IMR-90 (cell line): ENCODE data around the gene ALKAL2. TPM values are rescaled to one million over a fixed set of nuclear protein-coding genes. Genes with fewer than 3 reads are reported as not detected.

ENCODE experiments used
- ATAC-seq: fragments of 200-7000 bp; cut with Tn5 transposase; 2 replicates; pipeline ENCODE4 v1.9.1; 2020; ENCODE audit warnings: low read depth, mild to moderate bottlenecking, moderate library complexity
- BruUV-seq: library from RNA; stranded (reverse); fragments of 400-500 nt; replicated peaks from 2 replicates; lab custom pipeline; 2021; lab: Mats Ljungman, UMichigan
- CTCF ChIA-PET: fragments of 300-600 bp; formaldehyde crosslinking; extraction: SDS; loops from one replicate; lab custom pipeline; 2021; ENCODE audit warnings: antibody characterized with exemption; lab: Yijun Ruan, JAX
- POLR2A ChIA-PET: fragments of 300-600 bp; sonication (Branson Sonifier 250); formaldehyde crosslinking; loops from one replicate; lab custom pipeline; 2022; ENCODE audit warnings: antibody characterized with exemption; ENCODE audit not compliant: unreplicated experiment; lab: Charles Lee
- DNase-seq: peaks from one replicate; pipeline ENCODE4 v3.0.0; 2013
- H2AFZ ChIP-seq: replicated peaks from 2 replicates; pipeline ENCODE3; 2013; ENCODE audit warnings: low read length, mild to moderate bottlenecking; ENCODE audit not compliant: poor library complexity
- H2AK5ac ChIP-seq: 2 replicates; pipeline ENCODE4 v1.6.1; 2013; ENCODE audit warnings: low read depth, low read length, inconsistent platforms
- H2AK9ac ChIP-seq: replicated peaks from 2 replicates; pipeline ENCODE3; 2013; ENCODE audit warnings: mild to moderate bottlenecking, low read depth, low read length, moderate library complexity; ENCODE audit not compliant: poor library complexity
- H2BK120ac ChIP-seq: 2 replicates; pipeline ENCODE4 v1.6.1; 2013; ENCODE audit warnings: low read depth, low read length, inconsistent platforms
- H2BK15ac ChIP-seq: 3 replicates; pipeline ENCODE4 v1.6.1; 2013; ENCODE audit warnings: low read depth, low read length, inconsistent platforms
- H2BK20ac ChIP-seq: 2 replicates; pipeline ENCODE4 v1.6.1; 2013; ENCODE audit warnings: low read depth, mild to moderate bottlenecking, inconsistent platforms, low read length, moderate library complexity
- H2BK5ac ChIP-seq: 2 replicates; pipeline ENCODE4 v1.6.1; 2013; ENCODE audit warnings: mild to moderate bottlenecking, low read depth, low read length, inconsistent platforms; ENCODE audit not compliant: poor library complexity, severe bottlenecking
- H3K14ac ChIP-seq: replicated peaks from 2 replicates; pipeline ENCODE4 v1.6.1; 2013; ENCODE audit warnings: low read depth, low read length, inconsistent platforms
- H3K18ac ChIP-seq: 2 replicates; pipeline ENCODE4 v1.6.1; 2013; ENCODE audit warnings: low read depth, low read length, control low read depth
- H3K23ac ChIP-seq: 2 replicates; pipeline ENCODE4 v1.6.1; 2013; ENCODE audit warnings: low read depth, low read length, inconsistent platforms
- H3K27ac ChIP-seq: 2 replicates; pipeline ENCODE4 v1.5.1; 2013; ENCODE audit warnings: mild to moderate bottlenecking, control low read depth, low read length; ENCODE audit not compliant: insufficient read depth
- H3K27me3 ChIP-seq: 2 replicates; pipeline ENCODE4 v1.6.1; 2013; ENCODE audit warnings: low read length; ENCODE audit not compliant: control insufficient read depth, insufficient read depth
- H3K36me3 ChIP-seq: 2 replicates; pipeline ENCODE4 v1.6.1; 2013; ENCODE audit warnings: low read length, mixed read lengths; ENCODE audit not compliant: control insufficient read depth, insufficient read depth
- H3K4ac ChIP-seq: 2 replicates; pipeline ENCODE4 v1.6.1; 2013; ENCODE audit warnings: low read depth, low read length, inconsistent platforms
- H3K4me1 ChIP-seq: 2 replicates; pipeline ENCODE4 v1.6.1; 2013; ENCODE audit warnings: low read length, mixed read lengths; ENCODE audit not compliant: control insufficient read depth, insufficient read depth
- H3K4me2 ChIP-seq: 2 replicates; pipeline ENCODE4 v1.6.1; 2013; ENCODE audit warnings: low read depth, mild to moderate bottlenecking, control low read depth, low read length, moderate library complexity
- H3K4me3 ChIP-seq: 2 replicates; pipeline ENCODE4 v1.5.1; 2013; ENCODE audit warnings: low read depth, mild to moderate bottlenecking, control low read depth, low read length, moderate library complexity; ENCODE audit not compliant: insufficient read depth
- H3K56ac ChIP-seq: 2 replicates; pipeline ENCODE4 v1.6.1; 2013; ENCODE audit warnings: low read length, inconsistent platforms; ENCODE audit not compliant: insufficient read depth; ENCODE audit errors: extremely low read depth
- H3K79me1 ChIP-seq, 2 experiments: 2 replicates each; pipeline ENCODE4 v1.6.1; 2013; ENCODE audit warnings: low read length in 2 of 2, inconsistent platforms in 1 of 2, low read depth in 1 of 2
- H3K9ac ChIP-seq: 2 replicates; pipeline ENCODE4 v1.6.1; 2013; ENCODE audit warnings: low read depth, low read length, control low read depth
- H3K9me1 ChIP-seq: 2 replicates; pipeline ENCODE4 v1.6.1; 2013; ENCODE audit warnings: low read length, inconsistent platforms; ENCODE audit not compliant: insufficient read depth
- H3K9me3 ChIP-seq: 2 replicates; pipeline ENCODE4 v1.6.1; 2013; ENCODE audit warnings: low read length; ENCODE audit not compliant: control insufficient read depth, insufficient read depth
- H4K20me1 ChIP-seq: 2 replicates; pipeline ENCODE4 v1.6.1; 2013; ENCODE audit warnings: low read length, inconsistent platforms; ENCODE audit not compliant: insufficient read depth
- H4K5ac ChIP-seq: 2 replicates; pipeline ENCODE4 v1.6.1; 2013; ENCODE audit warnings: mild to moderate bottlenecking, low read depth, low read length, control low read depth
- H4K8ac ChIP-seq, 2 experiments: 2 replicates each; pipeline ENCODE4 v1.6.1; 2013; ENCODE audit warnings: low read depth in 2 of 2, low read length in 2 of 2, control low read depth in 1 of 2, inconsistent platforms in 1 of 2
- H4K91ac ChIP-seq: 2 replicates; pipeline ENCODE4 v1.6.1; 2013; ENCODE audit warnings: low read depth, low read length, inconsistent platforms; ENCODE audit not compliant: insufficient read depth
- BHLHE40 ChIP-seq: fragments of 150-350 bp; IDR thresholded peaks from 2 replicates; pipeline ENCODE4 v1.6.1; 2016; ENCODE audit warnings: mild to moderate bottlenecking, low read depth, low read length
- CEBPB ChIP-seq: IDR thresholded peaks from 2 replicates; pipeline ENCODE4 v1.6.1; 2012; ENCODE audit warnings: low read depth, low read length, improper control_type of control experiment
- CHD1 ChIP-seq: IDR thresholded peaks from 2 replicates; pipeline ENCODE4 v1.6.1; 2012; ENCODE audit warnings: low read depth, low read length, improper control_type of control experiment
- FOS ChIP-seq: fragments of 150-350 bp; IDR thresholded peaks from 2 replicates; pipeline ENCODE4 v1.6.1; 2016; ENCODE audit warnings: low read depth, low read length
- MAFK ChIP-seq: IDR thresholded peaks from 2 replicates; pipeline ENCODE4 v1.6.1; 2012; ENCODE audit warnings: low read depth, low read length, improper control_type of control experiment
- MAZ ChIP-seq: IDR thresholded peaks from 2 replicates; pipeline ENCODE4 v1.6.1; 2012; ENCODE audit warnings: low read depth, mild to moderate bottlenecking, low read length, improper control_type of control experiment, moderate library complexity, borderline replicate concordance
- MXI1 ChIP-seq: IDR thresholded peaks from 2 replicates; pipeline ENCODE4 v1.6.1; 2012; ENCODE audit warnings: low read depth, mild to moderate bottlenecking, low read length, moderate library complexity, borderline replicate concordance
- NFE2L2 ChIP-seq: fragments of 150-350 bp; IDR thresholded peaks from 2 replicates; pipeline ENCODE4 v1.6.1; 2016; ENCODE audit warnings: low read depth, mild to moderate bottlenecking, low read length
- RAD21 ChIP-seq: IDR thresholded peaks from 2 replicates; pipeline ENCODE4 v1.6.1; 2012; ENCODE audit warnings: low read length, improper control_type of control experiment
- RCOR1 ChIP-seq: IDR thresholded peaks from 2 replicates; pipeline ENCODE4 v1.6.1; 2012; ENCODE audit warnings: mild to moderate bottlenecking, low read length, improper control_type of control experiment; ENCODE audit not compliant: insufficient replicate concordance
- RFX5 ChIP-seq: IDR thresholded peaks from 2 replicates; pipeline ENCODE4 v1.8.0; 2012; ENCODE audit warnings: low read depth, mild to moderate bottlenecking, low read length, moderate library complexity
- SMC3 ChIP-seq: fragments of 150-350 bp; IDR thresholded peaks from 2 replicates; pipeline ENCODE4 v1.6.1; 2016; ENCODE audit warnings: low read depth, mild to moderate bottlenecking, antibody characterized with exemption, low read length, moderate library complexity
- WGBS, 2 experiments: methylation state at CpG; one replicate each; pipeline versions ENCODE4 v1.1.5 to v1.1.7; 2013; ENCODE audit warnings: missing lambda C conversion rate in 2 of 2; ENCODE audit not compliant: insufficient read length in 1 of 2; ENCODE audit errors: extremely low coverage in 2 of 2; 5-methylcytosine and 5-hydroxymethylcytosine counted together
- dilution Hi-C: fragments of 300-500 bp; cut with HindIII; formaldehyde crosslinking; loops from one replicate; pipeline ENCODE4 v1.14.3; 2018; ENCODE audit warnings: low sequenced_read_pairs; ENCODE audit not compliant: unreplicated experiment
- in situ Hi-C: fragments of 300-500 bp; cut with MboI; formaldehyde crosslinking; loops from 3 replicates; pipeline ENCODE4 v1.14.3; 2019; ENCODE audit warnings: low sequenced_read_pairs, inconsistent platforms, mixed read lengths
- intact Hi-C: fragments of 100-400 bp; cut with micrococcal nuclease; formaldehyde crosslinking; loops from 2 replicates; pipeline ENCODE4 v1.10.0; 2022
- polyA plus RNA-seq, 3 experiments: library from polyadenylated mRNA; depleted of rRNA; stranded (reverse); fragments of >200 nt; gene quantifications; 2 replicates each; pipeline ENCODE4 v1.2.3, GENCODE V29; 2012; ENCODE audit warnings: low replicate concordance in 1 of 3
- total RNA-seq: library from RNA; depleted of rRNA; stranded (reverse); fragments of >200 nt; gene quantifications from 2 replicates; pipeline ENCODE4 v1.2.3, GENCODE V29; 2012
- TF ChIP-seq, protein P1 (sequence below): fragments of 150-350 bp; IDR thresholded peaks from 2 replicates; pipeline ENCODE4 v1.6.1; 2016; ENCODE audit warnings: low read depth, mild to moderate bottlenecking, low read length, moderate library complexity, borderline replicate concordance
- TF ChIP-seq, protein P2 (sequence below): fragments of 150-350 bp; IDR thresholded peaks from 2 replicates; pipeline ENCODE4 v1.6.1; 2017; ENCODE audit warnings: mild to moderate bottlenecking, antibody characterized with exemption, low read length, low read depth
- TF ChIP-seq, protein P3 (sequence below): conservative IDR thresholded peaks from 2 replicates; pipeline ENCODE4 v1.5.1; 2012; ENCODE audit warnings: mild to moderate bottlenecking, low read depth, low read length, improper control_type of control experiment

ALKAL2 gene
- total and polyA plus RNA-seq, 2 of the 4 experiments (the other 2 are of a cell fraction) = not detected

DNA sequence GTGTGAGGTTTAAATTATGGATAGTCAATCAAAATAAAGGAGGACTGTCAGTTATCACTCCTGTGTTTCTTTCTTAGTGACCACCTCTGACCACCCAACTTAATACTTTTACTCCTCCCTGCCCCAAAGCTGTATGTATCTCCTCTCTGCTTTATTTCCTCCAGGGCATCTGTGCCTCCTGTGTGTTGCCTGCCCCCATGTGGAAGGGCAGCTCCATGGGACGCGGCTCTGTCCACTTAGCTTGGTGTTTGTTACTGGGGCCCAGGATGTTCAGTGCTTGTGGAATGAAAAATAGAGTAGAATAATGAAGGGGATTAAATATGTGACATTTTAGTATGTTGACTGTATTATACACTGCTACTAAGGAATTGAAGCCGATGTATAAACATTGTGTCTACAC lies 13.4 kb downstream of the ALKAL2 start:
- TF ChIP-seq, protein P1, sequence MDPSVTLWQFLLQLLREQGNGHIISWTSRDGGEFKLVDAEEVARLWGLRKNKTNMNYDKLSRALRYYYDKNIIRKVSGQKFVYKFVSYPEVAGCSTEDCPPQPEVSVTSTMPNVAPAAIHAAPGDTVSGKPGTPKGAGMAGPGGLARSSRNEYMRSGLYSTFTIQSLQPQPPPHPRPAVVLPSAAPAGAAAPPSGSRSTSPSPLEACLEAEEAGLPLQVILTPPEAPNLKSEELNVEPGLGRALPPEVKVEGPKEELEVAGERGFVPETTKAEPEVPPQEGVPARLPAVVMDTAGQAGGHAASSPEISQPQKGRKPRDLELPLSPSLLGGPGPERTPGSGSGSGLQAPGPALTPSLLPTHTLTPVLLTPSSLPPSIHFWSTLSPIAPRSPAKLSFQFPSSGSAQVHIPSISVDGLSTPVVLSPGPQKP = no peak
- no peak for TF ChIP-seq SMC3
- TF ChIP-seq, protein P2, sequence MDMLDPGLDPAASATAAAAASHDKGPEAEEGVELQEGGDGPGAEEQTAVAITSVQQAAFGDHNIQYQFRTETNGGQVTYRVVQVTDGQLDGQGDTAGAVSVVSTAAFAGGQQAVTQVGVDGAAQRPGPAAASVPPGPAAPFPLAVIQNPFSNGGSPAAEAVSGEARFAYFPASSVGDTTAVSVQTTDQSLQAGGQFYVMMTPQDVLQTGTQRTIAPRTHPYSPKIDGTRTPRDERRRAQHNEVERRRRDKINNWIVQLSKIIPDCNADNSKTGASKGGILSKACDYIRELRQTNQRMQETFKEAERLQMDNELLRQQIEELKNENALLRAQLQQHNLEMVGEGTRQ = no peak
- TF ChIP-seq NFE2L2 = no peak
- TF ChIP-seq CHD1 = no peak
- no peak for TF ChIP-seq MXI1
- no peak for TF ChIP-seq RCOR1
- TF ChIP-seq RFX5 = no peak
- TF ChIP-seq, protein P3, sequence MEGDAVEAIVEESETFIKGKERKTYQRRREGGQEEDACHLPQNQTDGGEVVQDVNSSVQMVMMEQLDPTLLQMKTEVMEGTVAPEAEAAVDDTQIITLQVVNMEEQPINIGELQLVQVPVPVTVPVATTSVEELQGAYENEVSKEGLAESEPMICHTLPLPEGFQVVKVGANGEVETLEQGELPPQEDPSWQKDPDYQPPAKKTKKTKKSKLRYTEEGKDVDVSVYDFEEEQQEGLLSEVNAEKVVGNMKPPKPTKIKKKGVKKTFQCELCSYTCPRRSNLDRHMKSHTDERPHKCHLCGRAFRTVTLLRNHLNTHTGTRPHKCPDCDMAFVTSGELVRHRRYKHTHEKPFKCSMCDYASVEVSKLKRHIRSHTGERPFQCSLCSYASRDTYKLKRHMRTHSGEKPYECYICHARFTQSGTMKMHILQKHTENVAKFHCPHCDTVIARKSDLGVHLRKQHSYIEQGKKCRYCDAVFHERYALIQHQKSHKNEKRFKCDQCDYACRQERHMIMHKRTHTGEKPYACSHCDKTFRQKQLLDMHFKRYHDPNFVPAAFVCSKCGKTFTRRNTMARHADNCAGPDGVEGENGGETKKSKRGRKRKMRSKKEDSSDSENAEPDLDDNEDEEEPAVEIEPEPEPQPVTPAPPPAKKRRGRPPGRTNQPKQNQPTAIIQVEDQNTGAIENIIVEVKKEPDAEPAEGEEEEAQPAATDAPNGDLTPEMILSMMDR = no peak
- TF ChIP-seq FOS = no peak
- TF ChIP-seq CEBPB = no peak
- no peak for TF ChIP-seq BHLHE40
- no peak for TF ChIP-seq RAD21
- TF ChIP-seq MAFK = no peak
- no peak for TF ChIP-seq MAZ
- H3K27ac ChIP-seq = no peak overlapping the region
- ATAC-seq (no peak), DNase-seq (no peak)
- BruUV-seq = no TSS peak
- no peak overlapping the region for H2BK15ac ChIP-seq
- intact Hi-C loops (no loop called here), dilution Hi-C loops (no loop called here), in situ Hi-C loops (no loop called here)
- H3K9me1 ChIP-seq = peaks cover 6% of the 10 kb centered on the region
- H2BK20ac ChIP-seq = no peak overlapping the region
- no peak overlapping the region for H3K9ac ChIP-seq
- H4K20me1 ChIP-seq = peaks cover 54% of the 10 kb centered on the region
- H4K5ac ChIP-seq = no peak overlapping the region
- H2AFZ ChIP-seq = no peak overlapping the region
- H3K4me3 ChIP-seq = no peak overlapping the region
- peaks cover 26% of the 10 kb centered on the region for H3K36me3 ChIP-seq
- H2BK5ac ChIP-seq = no peak overlapping the region
- POLR2A ChIA-PET = no interaction called here
- peaks cover 26 to 49% of the 10 kb centered on the region in 2 experiments for H3K79me1 ChIP-seq
- no peak overlapping the region for H2AK9ac ChIP-seq
- no peak overlapping the region for H3K23ac ChIP-seq
- H3K4ac ChIP-seq = no peak overlapping the region
- H2AK5ac ChIP-seq = no peak overlapping the region
- no peaks in the 10 kb centered on the region for H3K27me3 ChIP-seq
- no peak overlapping the region for H3K14ac ChIP-seq
- no peak overlapping the region for H4K91ac ChIP-seq
- CTCF ChIA-PET = interaction anchor here (0.5 to 1.0 kb wide), 3 partner anchors 8 to 13 kb away, joined by 3 read pairs; no protein-coding TSS in a partner anchor
- H3K4me2 ChIP-seq = no peak overlapping the region
- H3K9me3 ChIP-seq = no peaks in the 10 kb centered on the region
- no peak overlapping the region for H3K56ac ChIP-seq
- H2BK120ac ChIP-seq = no peak overlapping the region
- no peaks in the 10 kb centered on the region for H3K4me1 ChIP-seq
- no peak overlapping the region for H4K8ac ChIP-seq
- no peak overlapping the region for H3K18ac ChIP-seq
- no CpG with 5 or more reads among the region's 3 CpGs for WGBS, 2 experiments
